BE2C (cell line): ENCODE data around the gene GABRE.

Experiments used
- DNase-seq: peaks from one replicate; pipeline ENCODE4 v3.0.0-alpha.2; 2020
- H3K27me3 ChIP-seq: fragments of 250-450 bp; sonication (Bioruptor Pico); 2 replicates; pipeline ENCODE4 v1.5.1; 2020; ENCODE audit warnings: mild to moderate bottlenecking
- H3K36me3 ChIP-seq: fragments of 250-450 bp; sonication (Bioruptor Pico); 2 replicates; pipeline ENCODE4 v1.5.1; 2020; ENCODE audit warnings: mild to moderate bottlenecking
- H3K4me1 ChIP-seq: fragments of 250-450 bp; sonication (Bioruptor Pico); 2 replicates; pipeline ENCODE4 v1.5.1; 2020
- H3K4me3 ChIP-seq: 2 replicates; pipeline ENCODE4 v1.5.1; 2011; ENCODE audit warnings: low read depth, low read length
- H3K9me3 ChIP-seq: fragments of 250-450 bp; sonication (Bioruptor Pico); 2 replicates; pipeline ENCODE4 v1.5.1; 2020
- TF ChIP-seq, protein P1 (sequence below): IDR thresholded peaks from 2 replicates; pipeline ENCODE4 v1.5.1; 2012; ENCODE audit warnings: mild to moderate bottlenecking, low read depth, low read length

Gene GABRE

DNA sequence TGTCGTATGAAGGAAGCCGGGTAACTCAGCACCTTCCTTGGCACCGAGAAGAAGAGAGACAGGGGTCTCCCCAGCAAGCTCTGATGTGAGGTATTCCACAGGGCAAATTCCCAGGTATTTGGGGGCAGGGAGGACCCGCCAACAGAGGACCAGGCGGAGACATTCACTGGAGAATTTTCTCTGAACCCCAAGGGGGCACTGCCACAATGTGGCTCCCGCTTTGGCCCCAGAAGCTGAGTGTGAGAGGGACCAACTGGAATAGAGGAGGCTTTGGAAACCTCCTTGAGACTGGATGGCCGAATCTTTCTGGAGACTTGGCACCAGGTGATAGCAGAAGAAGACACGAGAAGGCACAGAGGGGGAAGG lies 735 bp upstream of the GABRE start:
- Histone ChIP-seq H3K4me3 (no peak overlapping the region), H3K9me3 (no peaks in the 10 kb centered on the region), H3K27me3 (no peaks in the 10 kb centered on the region), H3K36me3 (no peaks in the 10 kb centered on the region), H3K4me1 (no peaks in the 10 kb centered on the region)
- no peak for DNase-seq
- TF ChIP-seq, protein P1, sequence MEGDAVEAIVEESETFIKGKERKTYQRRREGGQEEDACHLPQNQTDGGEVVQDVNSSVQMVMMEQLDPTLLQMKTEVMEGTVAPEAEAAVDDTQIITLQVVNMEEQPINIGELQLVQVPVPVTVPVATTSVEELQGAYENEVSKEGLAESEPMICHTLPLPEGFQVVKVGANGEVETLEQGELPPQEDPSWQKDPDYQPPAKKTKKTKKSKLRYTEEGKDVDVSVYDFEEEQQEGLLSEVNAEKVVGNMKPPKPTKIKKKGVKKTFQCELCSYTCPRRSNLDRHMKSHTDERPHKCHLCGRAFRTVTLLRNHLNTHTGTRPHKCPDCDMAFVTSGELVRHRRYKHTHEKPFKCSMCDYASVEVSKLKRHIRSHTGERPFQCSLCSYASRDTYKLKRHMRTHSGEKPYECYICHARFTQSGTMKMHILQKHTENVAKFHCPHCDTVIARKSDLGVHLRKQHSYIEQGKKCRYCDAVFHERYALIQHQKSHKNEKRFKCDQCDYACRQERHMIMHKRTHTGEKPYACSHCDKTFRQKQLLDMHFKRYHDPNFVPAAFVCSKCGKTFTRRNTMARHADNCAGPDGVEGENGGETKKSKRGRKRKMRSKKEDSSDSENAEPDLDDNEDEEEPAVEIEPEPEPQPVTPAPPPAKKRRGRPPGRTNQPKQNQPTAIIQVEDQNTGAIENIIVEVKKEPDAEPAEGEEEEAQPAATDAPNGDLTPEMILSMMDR: no peak

DNA sequence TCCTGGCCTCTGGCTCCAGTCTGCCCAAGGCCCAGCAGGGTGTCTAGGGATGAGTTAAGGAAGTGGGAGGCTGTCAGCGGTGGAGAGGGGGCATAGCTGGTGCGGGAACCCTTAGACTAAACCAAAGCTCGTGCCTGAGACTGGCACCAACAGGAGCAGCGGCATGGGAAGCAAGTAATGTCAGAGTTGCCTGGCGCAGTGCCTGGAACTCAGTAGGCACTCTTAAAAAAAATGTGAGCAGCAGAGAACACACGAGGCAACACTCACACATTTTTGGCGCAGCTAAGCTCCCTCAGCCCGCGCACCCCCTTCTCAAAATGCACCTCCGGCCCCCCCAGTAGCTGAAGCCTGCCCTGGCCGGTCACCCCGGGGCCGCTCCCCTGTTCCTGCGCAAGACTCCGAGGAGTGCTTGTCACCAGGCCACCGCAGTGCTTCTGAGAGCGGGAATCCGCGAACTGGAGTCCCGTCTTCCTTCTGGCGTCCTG lies 583 bp downstream of the GABRE start:
- no peaks in the 10 kb centered on the region for H3K36me3 ChIP-seq
- DNase-seq: no peak
- H3K9me3 ChIP-seq: no peaks in the 10 kb centered on the region
- TF ChIP-seq, protein P1: no peak
- H3K4me1 ChIP-seq: no peaks in the 10 kb centered on the region
- H3K27me3 ChIP-seq: no peaks in the 10 kb centered on the region
- H3K4me3 ChIP-seq: no peak overlapping the region

DNA sequence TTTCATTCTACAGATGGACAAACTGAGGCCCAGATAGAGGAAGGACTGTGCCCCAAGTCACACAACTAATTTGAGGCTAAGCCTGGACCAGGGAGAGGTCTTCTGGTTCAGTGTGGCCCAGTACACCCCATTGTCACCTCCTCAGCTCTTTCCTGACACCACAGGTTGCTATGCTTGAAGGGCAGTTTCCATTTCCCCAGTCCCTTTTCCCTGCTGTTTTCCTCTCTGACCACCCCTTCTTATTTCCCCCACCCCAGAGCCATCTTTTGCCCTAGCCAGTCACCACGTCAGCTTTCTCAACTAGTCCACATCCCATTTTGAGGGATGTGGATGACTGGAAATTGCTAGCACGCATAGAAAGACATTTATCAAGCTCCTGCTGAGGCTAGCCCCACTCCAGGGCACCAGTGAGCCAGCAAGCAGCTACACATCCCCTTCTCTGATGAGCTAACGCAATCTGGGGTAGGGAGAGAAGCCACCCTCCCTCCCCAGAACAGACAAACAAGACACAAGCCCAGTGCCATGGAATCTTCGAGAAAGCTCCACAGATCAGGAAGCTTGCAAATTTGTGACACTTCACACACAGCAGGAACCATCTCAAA lies 1.3 kb downstream of the GABRE start:
- no peaks in the 10 kb centered on the region for H3K27me3 ChIP-seq
- no peak overlapping the region for H3K4me3 ChIP-seq
- H3K4me1 ChIP-seq: no peaks in the 10 kb centered on the region
- no peaks in the 10 kb centered on the region for H3K36me3 ChIP-seq
- no peaks in the 10 kb centered on the region for H3K9me3 ChIP-seq
- TF ChIP-seq, protein P1: no peak
- no peak for DNase-seq

DNA sequence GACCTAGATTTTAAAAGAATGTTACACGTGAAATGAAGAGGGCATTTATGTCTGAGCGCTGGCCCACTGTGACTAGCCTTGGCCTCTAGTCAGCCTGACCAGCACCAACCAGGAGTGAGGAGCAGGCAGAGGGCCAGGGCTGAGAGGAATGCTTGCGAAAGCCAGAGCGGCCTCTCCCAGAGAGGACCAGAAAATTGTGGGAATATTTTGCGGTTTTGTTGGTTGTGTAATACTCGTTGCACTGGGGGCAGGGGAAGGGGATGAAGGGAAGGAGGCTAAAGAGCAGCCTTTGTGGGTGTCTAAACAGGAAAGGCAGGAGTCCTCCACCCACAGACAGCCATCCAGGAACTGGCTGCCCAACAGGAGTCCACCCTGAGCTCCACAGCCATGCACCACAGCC lies 3.8 kb downstream of the GABRE start:
- no peaks in the 10 kb centered on the region for H3K36me3 ChIP-seq
- H3K4me3 ChIP-seq: no peak overlapping the region
- TF ChIP-seq, protein P1: no peak
- no peaks in the 10 kb centered on the region for H3K27me3 ChIP-seq
- DNase-seq: no peak
- H3K9me3 ChIP-seq: no peaks in the 10 kb centered on the region
- H3K4me1 ChIP-seq: no peaks in the 10 kb centered on the region

DNA sequence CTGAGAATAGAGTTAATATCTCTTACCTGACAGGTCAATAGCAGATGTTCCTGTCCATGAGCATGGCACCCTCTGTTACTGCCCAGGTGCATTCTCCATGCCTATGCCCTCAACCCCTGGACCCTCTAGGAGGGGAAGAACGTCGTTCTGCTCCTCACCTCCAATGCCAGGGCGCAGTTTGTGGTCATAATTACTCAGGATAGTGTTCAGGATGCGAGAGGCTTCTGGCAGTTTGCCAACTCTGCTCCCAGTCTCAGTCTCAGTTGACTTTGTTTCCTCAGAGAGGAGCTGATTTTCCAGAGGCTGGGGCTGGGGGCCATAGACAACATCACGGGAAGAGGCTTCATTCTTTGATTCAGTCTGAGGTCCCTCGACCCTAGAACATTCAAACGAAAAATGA lies 4.4 kb downstream of the GABRE start:
- H3K4me1 ChIP-seq: no peaks in the 10 kb centered on the region
- H3K36me3 ChIP-seq: no peaks in the 10 kb centered on the region
- TF ChIP-seq, protein P1: no peak
- no peak overlapping the region for H3K4me3 ChIP-seq
- H3K9me3 ChIP-seq: no peaks in the 10 kb centered on the region
- no peak for DNase-seq
- no peaks in the 10 kb centered on the region for H3K27me3 ChIP-seq

DNA sequence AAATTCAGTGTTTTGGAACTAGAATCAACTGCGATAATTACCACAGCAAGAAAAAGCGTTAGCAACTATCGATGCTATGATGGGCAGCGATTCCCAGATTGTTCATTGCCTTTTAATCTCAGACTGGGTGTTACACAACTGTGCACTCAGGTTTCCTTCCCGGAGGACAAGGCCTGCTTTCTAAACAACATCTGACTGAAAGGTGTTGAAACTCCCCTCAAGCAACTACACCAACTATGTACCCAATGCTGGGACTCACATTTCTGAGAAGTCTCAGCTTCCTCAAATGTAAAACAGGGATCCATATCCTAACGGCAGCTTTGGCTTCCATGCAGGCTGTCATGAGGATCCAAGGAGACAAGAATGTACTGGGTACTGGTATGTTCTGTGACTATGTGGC lies 8.2 kb downstream of the GABRE start:
- Histone ChIP-seq H3K4me3 (no peak overlapping the region), H3K9me3 (no peaks in the 10 kb centered on the region), H3K4me1 (no peaks in the 10 kb centered on the region), H3K27me3 (no peaks in the 10 kb centered on the region), H3K36me3 (no peaks in the 10 kb centered on the region)
- DNase-seq: no peak
- TF ChIP-seq, protein P1: no peak
